MCF 10A (cell line): Measurements from ENCODE around the gene SLC47A2. TPM values are rescaled to one million over a fixed set of nuclear protein-coding genes. Genes with fewer than 3 reads are reported as not detected.
A peak's percentile ranks its signal among the peaks of the same experiment; 100 is the strongest.

ENCODE experiments used
- BruUV-seq: library from RNA; stranded (reverse); fragments of 400-500 nt; replicated peaks from 2 replicates; lab custom pipeline; 2021; lab: Mats Ljungman, UMichigan
- CTCF ChIA-PET: fragments of 300-600 bp; sonication (Branson Sonifier 250); formaldehyde crosslinking; extraction: SDS; loops from one replicate; lab custom pipeline; 2021; ENCODE audit warnings: antibody characterized with exemption, inconsistent platforms; lab: Yijun Ruan, JAX
- POLR2A ChIA-PET: fragments of 300-600, 350-650 bp; sonication (Branson Sonifier 250); formaldehyde crosslinking; extraction: SDS; loops from one replicate; lab custom pipeline; 2020; ENCODE audit warnings: antibody characterized with exemption, inconsistent platforms; lab: Yijun Ruan, JAX
- DNase-seq: peaks from one replicate; pipeline ENCODE4 v3.0.0-alpha.2; 2018; ENCODE audit not compliant: unreplicated experiment
- H3K27ac Mint-ChIP-seq: one replicate; pipeline ENCODE4 v1.8.0; 2022; ENCODE audit warnings: mild to moderate bottlenecking, low read depth, mixed read lengths; ENCODE audit not compliant: unreplicated experiment
- H3K27me3 Mint-ChIP-seq: one replicate; pipeline ENCODE4 v1.8.0; 2022; ENCODE audit warnings: mixed read lengths; ENCODE audit not compliant: insufficient read depth, unreplicated experiment
- H3K36me3 Mint-ChIP-seq: one replicate; pipeline ENCODE4 v1.8.0; 2022; ENCODE audit warnings: mild to moderate bottlenecking, moderate library complexity, mixed read lengths; ENCODE audit not compliant: insufficient read depth, unreplicated experiment
- H3K4me1 Mint-ChIP-seq: one replicate; pipeline ENCODE4 v1.8.0; 2022; ENCODE audit warnings: mixed read lengths; ENCODE audit not compliant: insufficient read depth, unreplicated experiment
- H3K4me3 Mint-ChIP-seq: one replicate; pipeline ENCODE4 v1.8.0; 2022; ENCODE audit warnings: mild to moderate bottlenecking, moderate library complexity, mixed read lengths; ENCODE audit not compliant: unreplicated experiment
- H3K9me3 Mint-ChIP-seq: one replicate; pipeline ENCODE4 v1.8.0; 2022; ENCODE audit warnings: mixed read lengths; ENCODE audit not compliant: unreplicated experiment
- intact Hi-C: fragments of 100-400 bp; cut with micrococcal nuclease; formaldehyde crosslinking; loops from 2 replicates; pipeline ENCODE4 v1.14.1; 2022
- total RNA-seq: library from RNA; stranded (reverse); gene quantifications from 2 replicates; pipeline ENCODE4 v1.2.3, GENCODE V29; 2022
- TF ChIP-seq, protein P1 (sequence below): fragments of 200-600 bp; IDR thresholded peaks from one replicate; pipeline ENCODE4 v1.8.0; 2022; ENCODE audit warnings: antibody characterized with exemption, mild to moderate bottlenecking; ENCODE audit not compliant: unreplicated experiment

The SLC47A2 gene
- total RNA-seq, 1 experiment from 2014 or later = 0.54 TPM

- Mint-ChIP-seq H3K9me3 (no peaks in the 10 kb centered on the region), H3K27me3 (no peaks in the 10 kb centered on the region), H3K4me3 (no peak overlapping the region), H3K36me3 (peaks cover 7% of the 10 kb centered on the region), H3K27ac (peak overlapping the region; percentile 79), H3K4me1 (peaks cover 78% of the 10 kb centered on the region)
- intact Hi-C loops = loop anchor here (5.0 kb wide), 1 partner anchor 373 kb away; the partner anchor contains the start of gene MAPK7
- BruUV-seq = no TSS peak
- POLR2A ChIA-PET = interaction anchor here (0.6 to 13.0 kb wide), 5 partner anchors 22 to 102 kb away, joined by 3 to 311 read pairs (median 39); partner anchors contain the start of genes ALDH3A2 and SLC47A2
- CTCF ChIA-PET = interaction anchor here (0.6 to 4.3 kb wide), 3 partner anchors 21 to 261 kb away, joined by 3 to 46 read pairs (median 4); no protein-coding TSS in a partner anchor
- no peak for DNase-seq
- TF ChIP-seq, protein P1, sequence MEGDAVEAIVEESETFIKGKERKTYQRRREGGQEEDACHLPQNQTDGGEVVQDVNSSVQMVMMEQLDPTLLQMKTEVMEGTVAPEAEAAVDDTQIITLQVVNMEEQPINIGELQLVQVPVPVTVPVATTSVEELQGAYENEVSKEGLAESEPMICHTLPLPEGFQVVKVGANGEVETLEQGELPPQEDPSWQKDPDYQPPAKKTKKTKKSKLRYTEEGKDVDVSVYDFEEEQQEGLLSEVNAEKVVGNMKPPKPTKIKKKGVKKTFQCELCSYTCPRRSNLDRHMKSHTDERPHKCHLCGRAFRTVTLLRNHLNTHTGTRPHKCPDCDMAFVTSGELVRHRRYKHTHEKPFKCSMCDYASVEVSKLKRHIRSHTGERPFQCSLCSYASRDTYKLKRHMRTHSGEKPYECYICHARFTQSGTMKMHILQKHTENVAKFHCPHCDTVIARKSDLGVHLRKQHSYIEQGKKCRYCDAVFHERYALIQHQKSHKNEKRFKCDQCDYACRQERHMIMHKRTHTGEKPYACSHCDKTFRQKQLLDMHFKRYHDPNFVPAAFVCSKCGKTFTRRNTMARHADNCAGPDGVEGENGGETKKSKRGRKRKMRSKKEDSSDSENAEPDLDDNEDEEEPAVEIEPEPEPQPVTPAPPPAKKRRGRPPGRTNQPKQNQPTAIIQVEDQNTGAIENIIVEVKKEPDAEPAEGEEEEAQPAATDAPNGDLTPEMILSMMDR = no peak
Observed at GRCh38 chr17:19750020-19750572, 33.7 kb upstream of the SLC47A2 start.

DNA sequence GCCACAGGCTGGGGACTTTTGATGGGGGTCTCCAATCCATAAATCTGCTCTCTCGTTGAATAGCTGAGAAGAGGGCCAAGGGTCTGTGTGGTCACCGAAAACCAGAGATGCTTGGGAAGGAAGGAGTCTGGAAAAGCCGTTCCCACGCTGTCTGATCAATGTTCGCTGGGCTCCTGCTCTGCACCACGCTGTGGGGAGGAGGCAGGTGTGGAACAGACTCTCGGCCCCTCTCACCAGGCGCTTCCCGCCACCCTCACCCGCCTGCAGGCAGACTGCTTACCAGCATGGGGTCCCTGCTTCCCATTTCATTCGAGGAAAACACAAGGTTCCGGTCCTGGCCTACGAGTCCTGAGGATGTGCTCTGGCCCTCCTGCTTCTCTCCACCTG, 32.4 kb upstream of the SLC47A2 start:
- BruUV-seq = no TSS peak
- Mint-ChIP-seq H3K9me3 (no peaks in the 10 kb centered on the region), H3K27ac (peak overlapping the region; percentile 82), H3K4me3 (peak overlapping the region; percentile 61), H3K36me3 (peaks cover 7% of the 10 kb centered on the region), H3K27me3 (no peaks in the 10 kb centered on the region), H3K4me1 (peaks cover 76% of the 10 kb centered on the region)
- ChIA-PET CTCF (interaction anchor here (0.6 to 1.7 kb wide), 5 partner anchors 17 to 42 kb away, joined by 3 to 4 read pairs (median 3); no protein-coding TSS in a partner anchor), POLR2A (interaction anchor here (0.6 to 13.0 kb wide), 10 partner anchors 17 to 215 kb away, joined by 3 to 311 read pairs (median 5); partner anchors contain the start of genes ALDH3A2 and SLC47A2)
- no peak for DNase-seq
- TF ChIP-seq, protein P1 = no peak
- intact Hi-C loops = no loop called here

- TF ChIP-seq, protein P1 = no peak
- Mint-ChIP-seq H3K27me3 (no peaks in the 10 kb centered on the region), H3K27ac (peak within 1 kb of the TSS; percentile 82), H3K4me3 (peak within 1 kb of the TSS; percentile 61), H3K36me3 (peaks cover 7% of the 10 kb centered on the region), H3K4me1 (peaks cover 70% of the 10 kb centered on the region), H3K9me3 (no peaks in the 10 kb centered on the region)
- CTCF ChIA-PET = interaction anchor here (0.6 to 1.7 kb wide), 4 partner anchors 20 to 41 kb away, joined by 3 to 4 read pairs (median 3); no protein-coding TSS in a partner anchor
- POLR2A ChIA-PET = interaction anchor here (0.6 to 13.0 kb wide), 10 partner anchors 16 to 214 kb away, joined by 3 to 311 read pairs (median 5); partner anchors contain the start of genes ALDH3A2 and SLC47A2
- intact Hi-C loops = no loop called here
- DNase-seq = peak; percentile 92
- TSS peak; percentile 50 for BruUV-seq
Observed at GRCh38 chr17:19747829-19748806, 31.7 kb upstream of the SLC47A2 start, which contains the start of gene ALDH3A1. ALDH3A1 (minus strand) TSS chr17:19748298; CDS start chr17:19745129, 3,169 bp downstream.
